Measurements from ENCODE around the gene CHST12.
"Not testable (repeated sequence)": the region's sequence is repeated elsewhere in the genome, so short reads cannot be mapped to it uniquely, and the experiment has no call there.

Gene CHST12

DNA sequence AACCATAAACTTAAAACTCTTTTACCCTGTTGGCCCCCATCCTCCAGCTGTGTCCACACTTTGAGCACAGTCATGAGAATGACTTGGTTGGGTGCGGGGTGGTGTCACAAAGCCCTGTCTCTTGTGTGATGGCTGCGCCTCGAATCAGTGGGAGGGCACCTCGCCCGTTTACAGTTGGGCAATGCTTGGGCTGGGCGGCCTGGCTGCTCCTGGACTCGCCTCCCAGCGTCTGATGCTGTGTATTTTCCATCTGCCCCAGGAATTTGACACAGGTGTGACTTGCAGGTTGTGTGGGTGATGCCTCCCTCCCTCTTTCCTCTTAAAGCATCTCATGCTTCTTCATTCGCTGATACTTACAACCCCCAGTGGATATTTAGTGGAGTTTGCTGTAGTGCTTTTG is 33.7 kb downstream of the CHST12 start:
- DNase-seq (ENCODE audit: low spot score): no peak

DNA sequence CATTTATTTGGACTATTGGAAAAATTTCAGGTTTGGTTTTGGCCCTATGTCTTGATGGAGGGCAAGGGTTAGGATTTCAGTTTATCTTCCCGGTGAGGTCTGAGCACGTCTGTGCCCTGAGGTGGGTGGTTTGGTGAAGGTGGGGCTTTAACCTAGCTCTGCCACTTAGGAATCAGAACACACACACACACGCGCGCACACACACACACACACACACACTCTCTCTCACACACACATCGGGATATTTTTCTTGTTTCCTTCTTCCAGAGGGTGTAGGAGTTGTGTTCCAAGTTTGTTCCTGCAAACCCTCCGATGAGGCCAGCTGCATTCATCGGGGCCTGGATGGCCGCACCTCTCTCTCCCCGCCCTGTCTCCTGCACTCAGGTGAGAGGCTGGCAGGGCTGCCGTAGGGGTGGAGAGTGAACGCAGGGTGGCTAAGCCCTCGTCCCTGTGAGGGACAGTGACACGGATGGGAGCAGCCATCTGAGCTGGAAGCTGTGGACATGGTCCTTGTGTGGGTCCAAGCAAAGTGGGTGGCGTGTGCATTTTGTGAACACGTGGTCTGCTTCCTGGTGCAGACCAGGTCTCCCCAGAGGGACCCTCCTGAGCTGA is 34.2 kb downstream of the CHST12 start:
- DNase-seq (ENCODE audit: low spot score): no peak

DNA sequence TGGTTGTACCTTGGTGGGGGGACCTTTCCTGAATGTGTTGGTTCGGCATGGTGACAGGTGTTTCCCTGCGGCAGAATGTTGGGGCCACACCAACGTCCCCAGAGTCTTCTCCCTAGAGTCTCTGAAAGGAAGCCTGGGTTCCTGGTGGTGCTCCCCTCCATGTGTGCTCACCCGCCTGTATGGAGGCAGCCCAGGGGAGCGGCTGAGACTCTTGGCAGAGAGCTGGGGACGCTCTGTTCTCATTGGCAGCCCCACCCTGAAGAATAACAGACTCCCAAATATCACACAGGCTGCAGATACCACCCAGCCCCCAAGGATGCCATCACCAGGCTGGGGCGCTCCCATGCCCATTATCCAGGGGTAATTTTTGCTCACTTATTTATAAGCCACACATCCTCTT is 34.8 kb downstream of the CHST12 start:
- DNase-seq (ENCODE audit: low spot score): no peak

DNA sequence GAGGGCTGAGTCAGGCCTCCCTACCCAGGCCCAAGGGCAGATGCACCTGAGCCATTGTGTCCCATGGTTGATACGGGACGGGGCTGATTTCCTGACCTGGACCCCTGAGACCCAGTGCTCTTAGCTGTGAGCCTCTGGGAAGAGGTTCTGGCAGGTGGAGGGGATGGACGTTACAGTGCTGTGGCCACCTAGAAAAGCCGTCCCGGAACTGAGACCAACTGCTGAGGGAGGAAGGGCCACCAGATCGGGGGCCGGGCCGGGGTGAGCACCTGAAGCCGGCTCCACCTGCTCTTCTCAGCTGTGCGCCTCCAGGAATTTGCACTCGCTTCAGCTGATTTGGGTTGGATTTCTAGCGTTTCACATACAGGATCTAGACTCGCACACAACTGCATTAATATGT is 35.4 kb downstream of the CHST12 start:
- DNase-seq (ENCODE audit: low spot score): no peak

DNA sequence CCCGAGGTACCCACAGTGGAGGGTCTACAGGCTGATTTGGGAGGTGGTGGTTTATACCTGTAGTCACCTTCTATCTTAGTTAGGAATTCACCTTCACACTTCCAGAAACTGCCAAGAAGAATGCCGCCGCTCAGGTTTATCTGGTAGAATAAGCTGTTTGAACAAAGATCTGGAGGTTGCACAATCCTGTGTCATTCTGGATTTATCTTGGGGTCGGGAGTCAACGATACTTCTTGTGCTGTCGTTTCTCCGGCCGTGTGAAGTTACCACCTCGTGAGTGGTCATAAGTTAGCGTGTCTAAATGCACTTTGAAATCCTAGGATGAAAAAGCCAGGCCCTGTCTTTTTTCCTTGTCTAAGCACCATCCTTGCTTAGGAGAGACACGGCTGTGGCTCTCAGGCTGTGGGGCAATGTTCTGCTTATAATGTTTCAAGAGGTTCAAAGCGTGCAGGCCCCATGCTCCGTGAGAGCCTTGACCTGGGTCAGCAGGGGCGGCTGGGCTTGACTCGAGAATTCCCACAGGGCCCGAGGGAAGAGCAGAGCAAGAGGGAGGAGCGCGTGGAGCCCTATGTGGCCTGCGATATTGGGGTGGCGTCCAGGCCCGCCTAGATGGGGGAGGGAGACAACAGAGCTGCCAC is 37.3 kb downstream of the CHST12 start:
- DNase-seq (ENCODE audit: low spot score): no peak

DNA sequence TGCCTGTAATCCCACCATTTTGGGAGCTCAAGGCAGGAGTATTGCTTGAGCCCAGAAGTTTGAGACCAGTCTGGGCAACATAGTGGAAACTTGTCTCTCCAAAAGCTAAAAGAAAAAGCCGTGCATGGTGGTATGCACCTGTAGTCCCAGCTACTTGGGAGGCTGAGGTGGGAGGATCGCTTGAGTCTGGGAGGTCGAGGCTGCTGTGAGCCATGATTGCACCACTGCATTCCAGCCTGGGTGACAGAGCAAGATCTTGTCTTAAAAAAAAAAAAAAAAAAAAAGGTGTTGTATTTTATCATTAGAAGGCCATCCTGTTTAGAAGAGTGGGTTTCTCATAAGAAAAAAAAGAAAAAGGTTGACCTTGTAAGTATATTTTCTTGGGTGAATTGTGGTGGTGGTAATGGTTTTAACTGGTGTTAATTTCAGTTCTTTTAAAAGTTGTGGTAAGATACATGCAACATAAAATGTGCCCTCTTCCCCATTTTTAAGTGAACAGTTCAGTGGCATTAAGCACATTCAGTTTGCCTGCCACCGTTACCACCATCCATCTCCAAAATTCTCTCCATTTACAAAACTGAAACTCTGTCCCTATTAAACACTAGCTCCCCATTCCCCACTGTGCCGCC is 38.1 kb downstream of the CHST12 start:
- DNase-seq (ENCODE audit: low spot score): no peak

DNA sequence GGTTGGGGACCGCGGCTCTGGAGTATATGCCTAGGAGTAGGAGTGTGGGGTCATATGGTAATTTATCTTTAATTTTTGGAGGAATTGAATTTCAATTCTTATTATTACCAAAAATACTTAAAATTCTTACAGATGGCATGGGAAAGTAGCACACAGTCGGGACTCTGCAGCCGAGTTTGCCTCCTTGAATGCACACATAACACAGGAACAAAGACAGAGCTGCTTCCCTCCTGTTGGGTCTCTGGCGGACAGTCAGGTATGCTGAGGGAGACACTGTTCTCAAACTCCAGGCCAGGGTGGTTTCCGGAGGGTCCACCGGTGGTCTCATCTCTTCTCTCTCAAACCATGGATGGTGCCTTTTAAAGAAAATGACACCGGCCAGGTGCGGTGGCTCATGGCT is 40.1 kb downstream of the CHST12 start:
- DNase-seq (ENCODE audit: low spot score): no peak

DNA sequence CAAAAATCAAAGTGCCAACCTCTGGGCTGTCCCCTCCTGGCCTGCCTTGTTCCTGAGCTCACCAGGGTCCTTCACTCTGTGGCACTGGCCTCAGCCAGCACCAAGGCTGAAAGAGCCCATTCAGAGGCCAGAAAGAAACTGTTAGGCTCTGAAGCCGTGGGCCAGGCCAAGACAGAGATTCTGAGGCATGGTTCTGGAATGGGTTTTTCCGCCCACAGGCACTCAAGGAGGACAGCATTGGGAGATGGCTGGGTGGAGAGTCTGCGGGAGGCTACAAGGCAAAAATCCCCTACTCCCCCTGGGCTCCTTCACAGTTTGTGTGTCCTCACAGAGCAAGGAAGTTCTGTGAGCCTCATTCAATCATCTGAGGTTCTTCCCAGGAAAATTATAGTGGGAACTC is 41.1 kb downstream of the CHST12 start:
- no peak for DNase-seq (ENCODE audit: low spot score)

DNA sequence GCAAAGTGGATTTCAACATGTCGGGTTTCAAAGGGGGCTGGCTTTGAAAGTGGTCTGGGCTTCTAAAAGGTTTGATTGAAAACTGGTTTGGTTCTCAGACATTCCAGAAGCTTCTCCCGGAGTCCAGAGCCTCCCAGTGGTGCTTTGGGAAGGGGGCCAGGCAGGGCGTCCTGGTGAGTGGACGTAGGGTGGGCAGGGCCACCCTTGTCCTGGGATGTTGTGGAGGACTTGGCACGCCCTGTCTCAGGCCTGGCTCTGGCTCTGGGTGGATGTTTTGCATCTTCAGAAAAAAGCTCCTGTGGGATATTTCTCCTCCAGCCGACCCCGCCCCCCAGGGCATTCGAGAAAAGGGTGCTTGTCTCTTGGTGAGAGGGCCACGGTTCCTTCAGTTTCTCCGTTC is 41.6 kb downstream of the CHST12 start:
- DNase-seq (ENCODE audit: low spot score): no peak

DNA sequence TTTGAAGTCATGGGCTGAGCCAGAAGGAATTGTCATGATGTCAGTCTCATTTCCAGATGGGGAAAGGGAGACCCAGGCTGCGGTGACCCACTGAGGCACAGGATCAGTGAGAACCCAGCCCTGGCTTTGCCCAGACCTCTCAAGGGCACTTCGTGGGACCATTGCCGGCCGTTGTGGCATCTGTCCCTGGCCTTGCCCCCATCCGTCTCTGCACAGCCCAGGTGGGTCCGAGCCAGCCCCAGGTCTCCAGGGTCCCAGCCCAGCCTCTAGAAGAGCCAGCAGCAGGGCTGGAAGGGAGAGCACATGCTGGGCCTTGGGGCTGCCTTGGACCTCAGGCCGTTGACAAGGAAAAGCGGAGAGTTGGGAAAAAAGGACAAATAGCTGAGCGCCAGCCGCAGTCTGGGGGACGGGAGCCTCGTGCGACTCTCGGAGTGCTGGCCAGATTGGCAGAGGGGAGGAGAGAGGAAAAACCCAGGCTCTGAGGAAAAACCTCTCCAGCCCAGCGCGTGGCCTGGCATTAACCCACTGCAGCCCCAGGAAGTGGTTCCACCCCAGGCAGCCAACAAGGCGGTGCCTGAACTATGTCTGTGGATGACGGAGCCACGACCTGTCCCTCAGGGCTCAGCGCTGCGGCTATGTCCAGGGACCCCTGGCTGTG is 42.6 kb downstream of the CHST12 start:
- no peak for DNase-seq (ENCODE audit: low spot score)

DNA sequence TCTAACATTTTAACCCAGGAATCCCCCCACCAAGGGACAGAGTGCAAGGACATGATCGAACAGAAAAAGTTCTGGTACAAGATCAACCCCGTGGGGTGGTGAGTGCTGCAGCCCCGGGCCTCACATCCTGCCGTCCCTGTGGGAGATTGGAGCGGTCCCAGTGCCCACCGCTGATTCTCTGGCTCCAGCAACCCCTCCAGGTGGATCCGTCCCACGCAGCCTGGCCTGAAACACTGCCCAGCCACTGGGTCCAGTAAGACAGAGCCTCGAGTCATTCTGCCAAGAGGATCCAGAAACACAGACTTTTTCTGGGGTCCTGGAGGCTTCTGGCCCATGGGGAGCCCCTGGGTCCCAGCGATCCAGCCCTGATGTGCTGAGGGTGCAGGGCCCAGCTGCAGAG is 43.3 kb downstream of the CHST12 start:
- no peak for DNase-seq (ENCODE audit: low spot score)

DNA sequence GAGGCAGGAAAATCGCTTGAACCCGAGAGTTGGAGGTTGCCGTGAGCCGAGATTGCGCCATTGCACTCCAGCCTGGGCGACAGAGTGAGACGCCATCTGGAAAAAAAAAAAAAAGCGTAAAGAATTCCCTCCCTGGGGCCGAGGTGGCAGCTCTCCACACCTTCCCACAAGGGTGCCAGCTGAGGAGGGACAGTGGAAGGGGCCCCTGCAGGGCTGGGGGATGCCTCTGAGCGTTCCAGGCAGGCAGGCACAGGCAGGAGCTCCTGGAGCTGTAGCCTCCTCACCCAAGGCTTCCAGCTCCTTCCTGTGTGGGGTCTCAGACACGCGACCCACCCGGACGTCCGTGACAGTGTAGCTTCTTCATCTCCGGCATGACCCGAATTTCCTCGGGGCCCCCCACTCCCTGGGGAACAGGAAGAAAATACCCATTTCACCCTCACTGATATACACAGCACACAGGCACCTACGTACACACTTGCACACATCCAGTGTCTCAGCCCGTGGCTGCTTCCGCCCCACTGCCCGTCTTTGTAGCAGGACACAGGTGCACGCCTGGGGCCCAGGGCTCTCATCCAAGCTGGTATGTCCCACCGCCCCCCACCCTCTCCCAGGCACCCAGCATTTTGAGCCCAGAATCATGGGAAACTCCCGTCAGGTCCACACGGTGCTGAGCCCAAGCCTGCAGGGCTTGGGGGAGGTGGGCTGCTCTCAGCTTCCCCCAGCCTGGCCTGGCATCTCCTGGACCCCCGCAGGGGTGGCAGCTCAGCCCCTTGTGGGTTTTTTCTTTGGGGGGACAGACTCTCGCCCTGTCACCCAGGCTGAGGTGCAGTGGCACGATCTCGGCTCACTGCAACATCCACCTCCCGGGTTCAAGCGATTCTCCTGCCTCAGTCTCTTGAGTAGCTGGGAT is 47.0 kb downstream of the CHST12 start:
- no peak for DNase-seq (ENCODE audit: low spot score)

DNA sequence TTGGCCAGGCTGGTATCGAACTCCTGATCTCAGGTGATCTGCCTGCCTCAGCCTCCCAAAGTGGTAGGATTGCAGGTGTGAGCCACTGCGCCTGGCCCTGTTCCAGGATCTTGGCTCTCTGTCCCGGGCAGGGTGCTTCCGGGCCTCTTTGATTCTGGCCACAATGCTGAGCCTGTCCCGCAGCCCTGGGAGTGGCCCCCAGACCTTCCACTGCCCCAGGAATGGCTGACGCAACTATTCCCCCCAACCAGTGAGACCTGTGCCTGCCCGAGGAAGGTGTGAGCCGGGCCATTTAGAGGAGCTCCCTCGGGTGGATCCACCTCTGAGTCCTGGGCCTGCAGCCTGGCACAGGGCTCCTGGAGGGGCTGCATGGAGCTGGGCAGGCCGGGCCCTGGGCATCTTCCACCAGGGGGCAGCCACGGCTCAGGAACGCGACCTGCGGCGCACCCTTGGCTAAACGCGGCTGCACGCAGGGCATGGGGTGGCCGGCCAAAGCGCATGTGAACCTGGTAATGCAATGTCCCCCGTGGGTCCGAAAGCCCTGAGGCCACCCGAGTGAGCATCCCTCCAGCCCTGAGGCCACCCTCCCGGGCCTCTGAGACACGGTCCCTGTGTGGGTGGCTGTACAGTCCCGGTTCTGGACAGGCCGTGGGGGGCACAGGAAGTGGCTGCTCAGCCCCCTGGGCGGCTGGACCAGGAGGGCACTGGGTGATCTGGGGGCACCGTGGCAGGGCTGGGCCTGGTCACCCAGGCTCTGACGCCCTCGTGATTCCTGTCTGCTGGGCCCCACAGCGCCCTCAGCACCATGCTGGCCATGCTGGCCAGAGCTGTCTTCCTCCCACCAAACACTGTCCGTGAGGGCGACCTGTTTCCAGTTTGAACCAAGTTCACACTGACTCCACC is 48.0 kb downstream of the CHST12 start:
- DNase-seq (ENCODE audit: low spot score): peak; percentile 77

DNA sequence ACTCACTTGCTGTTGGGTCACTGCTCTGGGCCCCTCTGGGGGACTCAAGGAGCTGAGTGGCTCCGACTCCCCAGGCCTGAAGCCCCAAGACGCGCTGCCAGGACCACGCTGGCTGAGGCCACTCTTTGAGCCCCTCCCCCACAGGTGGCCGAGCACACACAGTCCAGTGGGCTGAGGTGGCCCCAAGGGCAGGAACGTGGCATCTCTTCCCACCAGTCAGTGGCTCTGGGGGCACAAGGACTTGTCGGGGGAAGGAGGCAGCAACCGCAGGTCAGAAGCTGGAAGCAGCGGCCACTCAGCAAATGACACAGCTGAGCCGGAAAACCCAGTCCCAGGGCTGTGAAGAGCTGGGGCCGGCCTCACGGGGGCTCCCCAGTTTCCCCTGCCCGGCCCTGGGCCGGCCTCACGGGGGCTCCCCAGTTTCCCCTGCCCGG is 48.7 kb downstream of the CHST12 start:
- DNase-seq (ENCODE audit: low spot score): no peak

DNA sequence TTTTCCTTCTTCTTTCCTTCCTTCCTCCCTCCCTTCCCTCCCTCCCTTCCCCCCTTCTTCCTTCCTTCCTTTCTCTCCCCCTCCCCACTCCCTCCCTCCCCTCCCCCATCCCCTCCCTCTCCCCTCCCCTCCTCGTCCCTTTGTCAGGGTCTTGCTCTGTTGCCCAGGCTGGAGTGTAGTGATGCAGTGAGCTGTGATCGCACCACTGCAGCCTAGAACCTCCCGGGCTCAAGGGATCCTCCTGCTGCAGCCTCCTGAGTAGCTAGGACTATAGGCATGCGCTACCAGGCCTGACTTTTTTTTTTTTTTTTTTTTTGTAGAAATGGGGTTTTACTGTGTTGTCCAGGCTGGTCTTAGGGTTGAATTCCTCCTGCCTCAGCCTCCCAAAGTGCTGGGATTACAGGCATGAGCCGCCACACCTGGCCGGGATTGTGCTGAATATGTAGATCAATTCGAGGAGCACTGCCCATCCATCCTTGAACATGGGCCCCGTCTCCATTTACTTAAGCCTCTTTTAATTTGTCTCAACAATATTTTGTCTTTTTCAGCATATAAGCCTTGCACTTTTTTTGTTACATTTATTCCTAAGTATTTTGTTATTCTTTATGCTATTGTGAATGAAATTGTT is 49.3 kb downstream of the CHST12 start:
- no peak for DNase-seq (ENCODE audit: low spot score)

DNA sequence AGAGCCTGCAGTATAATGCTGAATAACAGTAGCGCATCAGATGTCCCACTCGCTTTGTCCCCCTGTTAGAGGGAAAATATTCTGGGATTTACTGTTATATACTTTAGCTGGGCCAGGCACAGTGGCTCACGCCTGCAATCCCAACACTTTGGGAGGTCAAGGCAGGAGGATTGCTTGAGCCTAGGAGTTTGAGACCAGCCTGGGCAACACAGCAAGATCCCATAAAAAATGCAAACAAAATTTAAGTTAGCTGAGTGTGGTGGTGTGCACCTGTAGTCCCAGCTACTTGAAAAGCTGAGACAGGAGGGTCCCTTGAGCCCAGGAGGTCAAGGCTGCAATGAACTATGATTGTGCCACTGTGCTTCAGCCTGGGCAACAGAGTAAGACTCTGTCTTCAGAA is 50.4 kb downstream of the CHST12 start:
- DNase-seq (ENCODE audit: low spot score): not testable (repeated sequence)

DNA sequence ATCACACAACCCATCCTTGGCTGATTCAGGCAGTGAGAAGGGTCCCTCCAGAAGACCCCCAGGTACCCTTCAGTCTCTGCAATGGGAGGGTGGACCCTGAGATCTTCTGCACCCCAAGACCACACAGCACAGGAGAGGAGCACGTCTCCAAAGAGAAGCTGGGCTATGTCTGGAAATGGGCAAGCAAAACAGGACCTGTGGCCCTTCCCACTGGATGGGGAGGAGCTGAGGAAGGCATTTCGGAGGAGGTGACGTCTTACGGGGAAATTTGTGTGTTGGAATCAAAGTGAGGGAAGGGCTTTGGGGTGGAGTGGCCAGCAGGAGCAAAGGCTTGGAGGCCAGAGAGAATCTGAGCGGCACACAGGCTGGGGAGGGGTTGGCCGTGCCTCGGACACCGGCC is 56.3 kb downstream of the CHST12 start:
- no peak for DNase-seq (ENCODE audit: low spot score)

DNA sequence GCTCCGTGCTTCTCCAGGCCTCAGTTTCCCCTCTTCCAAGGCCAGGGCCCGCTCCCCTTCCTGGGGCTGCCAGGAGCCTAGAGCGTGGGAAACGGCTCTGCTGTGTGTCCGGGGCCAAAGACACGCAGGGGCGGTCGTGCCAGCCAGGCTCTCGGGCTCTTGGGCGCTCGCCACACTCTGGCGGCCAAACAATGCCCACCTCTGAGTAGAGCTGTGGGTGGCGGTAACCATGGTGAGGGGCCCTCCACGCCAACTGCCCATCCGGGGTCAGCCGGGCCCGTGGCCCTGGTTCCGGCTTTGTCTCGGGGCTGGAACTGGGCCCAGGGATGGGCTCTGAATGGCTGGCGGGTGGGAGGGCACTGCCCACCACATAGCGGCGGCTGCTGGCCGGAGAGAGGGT is 56.8 kb downstream of the CHST12 start:
- no peak for DNase-seq (ENCODE audit: low spot score)

DNA sequence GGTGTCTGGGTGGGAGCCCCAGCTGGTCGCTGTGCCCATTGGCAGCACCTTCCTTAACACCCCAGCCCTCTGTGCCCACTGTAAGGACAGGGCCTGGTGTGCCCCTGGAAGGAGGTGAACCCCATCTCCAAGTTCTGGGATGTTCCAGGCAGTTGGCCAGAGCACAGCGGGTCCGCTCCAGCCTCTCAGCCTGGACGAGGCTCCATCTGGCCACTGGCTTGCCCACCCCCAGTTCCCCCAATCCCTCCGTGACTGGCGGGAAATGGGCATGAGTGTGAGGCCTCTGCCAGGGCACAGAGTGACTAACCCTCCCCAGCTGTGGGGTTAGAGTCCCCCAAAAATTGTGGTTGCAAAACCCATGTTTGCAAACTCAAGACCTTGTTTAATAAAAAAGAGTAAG is 57.2 kb downstream of the CHST12 start:
- DNase-seq (ENCODE audit: low spot score): no peak

DNA sequence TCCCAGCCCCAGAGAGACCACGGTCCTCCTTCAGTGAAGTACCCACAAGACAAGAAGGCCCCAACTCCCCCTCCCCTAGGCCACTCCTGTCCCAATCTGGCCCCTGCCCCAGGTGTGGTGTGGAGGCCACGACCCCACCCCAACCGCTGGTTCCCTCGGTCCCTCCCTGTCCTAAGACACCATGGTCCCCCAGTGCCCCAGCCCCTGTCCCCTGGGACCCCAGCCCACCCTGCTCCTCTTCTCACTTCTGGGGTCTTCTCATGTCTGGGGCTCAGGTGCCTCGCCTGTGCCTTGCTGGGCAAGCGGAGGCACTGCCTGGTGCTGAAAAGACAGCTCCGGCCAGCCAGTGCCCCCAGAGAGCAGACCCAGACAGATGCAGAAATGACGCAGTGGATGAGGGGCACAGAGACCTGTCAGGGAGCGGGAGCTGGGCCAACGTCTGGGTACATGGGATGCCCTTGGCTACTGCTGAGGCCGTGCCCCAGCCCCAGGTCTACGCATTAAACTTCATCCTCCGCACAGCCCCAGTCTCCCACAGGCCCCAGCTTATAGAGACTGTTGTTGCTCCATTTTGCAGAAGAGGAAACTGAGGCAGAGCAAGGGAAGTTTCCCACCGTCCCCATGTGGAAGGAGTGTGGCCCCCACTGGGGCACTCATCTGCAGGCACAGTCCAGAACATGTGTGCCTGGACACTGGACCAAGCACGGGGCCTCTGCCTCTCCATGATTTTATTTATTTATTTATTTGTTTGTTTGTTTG is 58.0 kb downstream of the CHST12 start:
- DNase-seq (ENCODE audit: low spot score): no peak
